Measurements from ENCODE around the gene RNF149.
"Not testable (repeated sequence)": the region's sequence is repeated elsewhere in the genome, so short reads cannot be mapped to it uniquely, and the experiment has no call there.

The RNF149 gene

DNA sequence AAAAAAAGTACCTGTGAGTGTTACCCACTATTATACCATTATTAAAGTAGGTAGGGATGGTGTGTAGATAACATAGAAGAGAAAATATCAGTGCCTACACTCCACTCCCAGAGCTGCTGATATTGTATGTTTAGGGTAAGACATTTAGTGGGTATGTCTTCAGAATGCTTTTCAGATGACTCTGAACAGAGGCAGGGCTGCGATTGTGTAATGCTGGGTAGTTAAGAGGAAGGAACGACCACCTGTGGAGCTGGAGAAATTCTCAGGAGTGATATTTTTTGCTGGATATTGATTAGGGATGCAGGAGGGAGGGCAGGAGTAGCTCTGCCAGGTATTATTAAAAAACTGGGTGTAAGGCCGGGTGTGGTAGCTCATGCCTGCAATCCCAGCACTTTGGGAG is 53.0 kb downstream of the RNF149 start:
- DNase-seq (ENCODE audit: low read depth in 2 of 2), result no peak

DNA sequence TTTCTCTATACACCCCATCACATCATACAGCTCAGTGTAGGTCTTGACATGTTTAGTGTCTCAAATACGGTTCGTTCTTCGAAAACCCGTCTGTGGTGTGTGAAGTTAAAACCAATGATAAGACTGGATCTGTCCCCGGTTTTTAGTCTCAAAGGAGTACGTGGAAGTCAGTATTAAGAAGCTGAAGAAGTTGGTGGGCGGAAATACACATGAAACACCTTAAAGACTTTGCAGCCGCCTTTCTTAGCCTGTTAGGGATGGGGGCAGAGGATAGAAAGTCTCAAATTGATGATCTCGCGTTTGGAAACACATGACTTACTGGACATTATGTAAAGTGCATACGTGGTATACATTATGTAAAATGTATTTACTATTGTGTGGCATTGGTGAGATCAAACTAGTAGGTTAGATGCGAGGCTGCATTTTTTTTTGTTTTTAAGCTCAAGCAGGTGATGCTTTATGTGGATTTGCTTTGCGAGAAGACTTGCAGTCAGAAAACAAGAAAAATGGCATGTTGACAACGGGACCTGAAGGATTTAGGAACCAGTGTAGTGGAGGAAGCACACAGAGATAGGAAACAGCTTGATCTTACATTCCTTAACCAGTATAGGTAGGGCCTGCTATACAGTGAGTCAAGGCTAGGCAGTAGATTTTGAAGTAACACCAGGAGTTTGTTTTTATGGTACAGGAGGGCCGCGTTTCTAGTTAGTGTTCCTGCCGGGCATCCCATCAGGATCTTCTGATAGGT is 54.6 kb downstream of the RNF149 start:
- no peak for DNase-seq (ENCODE audit: low read depth in 2 of 2)

DNA sequence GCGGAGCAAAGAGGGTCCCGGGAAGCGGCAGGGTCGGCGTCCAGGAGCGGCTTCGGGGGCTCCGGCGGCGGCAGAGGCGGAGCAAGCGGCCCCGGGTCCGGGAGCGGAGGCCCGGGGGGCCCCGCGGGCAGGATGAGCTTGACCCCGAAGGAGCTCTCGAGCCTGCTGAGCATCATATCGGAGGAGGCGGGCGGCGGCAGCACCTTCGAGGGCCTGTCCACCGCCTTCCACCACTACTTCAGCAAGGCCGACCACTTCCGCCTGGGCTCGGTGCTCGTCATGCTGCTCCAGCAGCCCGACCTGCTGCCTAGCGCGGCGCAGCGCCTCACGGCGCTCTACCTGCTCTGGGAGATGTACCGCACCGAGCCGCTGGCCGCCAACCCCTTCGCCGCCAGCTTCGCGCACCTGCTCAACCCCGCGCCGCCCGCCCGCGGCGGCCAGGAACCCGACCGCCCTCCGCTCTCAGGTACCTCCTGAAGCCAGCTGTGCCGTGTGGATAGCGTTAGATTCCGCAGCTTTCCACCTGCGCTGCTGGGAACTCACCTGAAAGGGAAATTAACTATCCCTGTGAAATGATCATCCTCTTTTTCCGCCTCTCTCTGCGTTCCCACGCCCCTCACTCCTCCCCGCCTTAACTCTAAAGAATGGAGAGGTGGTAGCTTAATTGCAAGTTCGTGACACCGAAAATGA is 55.3 kb downstream of the RNF149 start:
- DNase-seq (ENCODE audit: low read depth in 2 of 2), result peak; percentile 51 to 62

DNA sequence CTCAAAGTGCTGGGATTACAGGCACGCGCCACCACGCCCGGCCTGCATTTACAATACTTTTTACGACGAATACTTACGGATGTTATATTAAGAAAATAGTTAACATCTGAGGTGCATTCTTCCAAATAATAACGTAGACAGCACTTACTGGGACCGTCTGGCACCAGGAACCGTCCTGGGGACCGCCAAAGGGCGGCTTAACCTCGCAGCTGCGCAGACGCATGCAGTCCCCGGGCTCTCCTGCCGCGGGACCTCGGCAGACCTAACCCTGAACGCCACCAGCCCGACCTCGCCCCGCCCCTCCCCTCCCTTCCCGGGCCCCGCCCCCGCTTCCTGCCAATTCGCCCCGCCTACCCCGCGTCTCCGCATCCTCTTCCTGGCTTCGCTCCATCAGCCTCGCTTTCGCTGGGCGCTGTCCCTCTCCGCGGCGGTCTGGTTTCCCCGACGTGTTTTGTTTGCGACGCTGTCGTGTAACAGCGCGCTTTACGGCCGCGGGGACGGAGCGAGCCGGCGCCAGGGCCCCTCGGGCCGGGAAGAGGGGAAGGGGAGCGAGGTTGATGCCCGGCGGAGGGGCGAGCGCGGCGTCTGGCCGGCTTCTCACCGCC is 56.0 kb downstream of the RNF149 start, which contains the start of gene CNOT11:
TSS of gene CNOT11 (plus strand) at position 479 of the 605 bp plus-strand sequence. CDS start at position 558, 79 bp downstream.
- peak; percentile 99 for DNase-seq (ENCODE audit: low read depth in 2 of 2)

DNA sequence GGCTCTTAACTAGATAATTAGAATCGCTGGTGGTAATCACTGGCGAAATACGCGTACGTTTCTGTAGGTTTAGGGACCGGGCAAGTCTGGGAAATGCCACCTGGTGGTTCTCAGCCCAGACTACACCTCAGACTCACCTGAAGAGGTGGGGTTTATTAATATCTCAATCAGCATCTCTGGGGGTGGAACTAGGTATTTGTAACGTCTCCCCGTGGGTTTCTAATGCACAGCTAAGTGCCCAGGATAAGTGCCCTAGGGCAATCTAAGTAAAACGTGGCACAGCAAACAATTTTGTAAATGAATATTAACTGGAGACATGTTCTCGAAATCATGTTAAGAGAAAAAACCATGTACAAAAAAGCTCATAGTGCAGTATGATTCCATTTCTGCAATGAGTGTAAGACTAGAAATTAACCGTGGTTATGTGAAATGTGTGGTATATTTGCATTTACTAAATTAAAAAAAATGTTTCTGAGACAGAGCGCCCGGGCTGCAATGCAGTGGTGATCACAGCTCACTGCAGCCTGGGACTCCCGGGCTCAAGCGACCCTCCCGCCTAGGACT is 56.6 kb downstream of the RNF149 start:
- no peak for DNase-seq (ENCODE audit: low read depth in 2 of 2)

DNA sequence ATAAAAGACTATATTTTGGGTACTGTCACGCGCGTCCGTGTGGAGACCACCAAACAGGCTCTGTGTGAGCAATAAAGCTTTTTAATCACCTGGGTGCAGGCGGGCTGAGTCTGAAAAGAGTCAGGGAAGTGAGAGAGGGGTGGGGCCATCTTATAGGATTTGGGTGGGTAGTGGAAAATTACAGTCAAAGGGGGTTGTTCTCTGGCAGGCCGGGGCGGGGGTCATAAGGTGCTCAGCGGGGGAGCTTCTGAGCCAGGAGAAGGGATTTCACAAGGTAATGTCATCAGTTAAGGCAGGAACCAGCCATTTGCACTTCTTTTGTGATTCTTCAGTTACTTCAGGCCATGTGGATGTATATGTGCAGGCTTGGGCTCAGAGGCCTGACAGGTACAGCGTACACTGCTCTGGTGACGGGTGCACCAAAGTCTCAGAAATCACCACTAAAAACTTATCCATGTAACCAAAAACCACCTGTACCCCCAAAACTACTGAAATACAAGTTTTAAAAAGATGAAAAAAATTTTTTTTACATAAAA is 57.2 kb downstream of the RNF149 start:
- DNase-seq (ENCODE audit: low read depth in 2 of 2), result not testable (repeated sequence)

DNA sequence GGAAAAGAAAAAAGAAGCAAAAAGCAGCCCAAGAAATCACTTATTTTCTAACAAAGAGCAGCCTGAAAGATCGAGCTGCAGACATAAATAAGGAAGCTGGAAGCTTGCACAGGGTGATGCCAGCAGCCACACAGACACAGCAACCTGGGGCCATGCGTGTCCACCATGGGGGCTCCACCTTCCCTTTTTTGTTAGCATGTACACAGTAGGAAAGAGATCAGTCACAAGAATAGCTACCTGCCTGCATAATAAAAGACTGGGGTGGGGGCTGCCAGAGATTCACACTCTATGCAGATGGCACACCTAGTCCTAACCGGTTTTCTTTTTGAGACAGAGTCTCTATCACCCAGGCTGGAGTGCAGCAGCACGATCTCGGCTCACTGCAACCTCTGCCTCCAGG is 58.7 kb downstream of the RNF149 start:
- no peak for DNase-seq (ENCODE audit: low read depth in 2 of 2)

DNA sequence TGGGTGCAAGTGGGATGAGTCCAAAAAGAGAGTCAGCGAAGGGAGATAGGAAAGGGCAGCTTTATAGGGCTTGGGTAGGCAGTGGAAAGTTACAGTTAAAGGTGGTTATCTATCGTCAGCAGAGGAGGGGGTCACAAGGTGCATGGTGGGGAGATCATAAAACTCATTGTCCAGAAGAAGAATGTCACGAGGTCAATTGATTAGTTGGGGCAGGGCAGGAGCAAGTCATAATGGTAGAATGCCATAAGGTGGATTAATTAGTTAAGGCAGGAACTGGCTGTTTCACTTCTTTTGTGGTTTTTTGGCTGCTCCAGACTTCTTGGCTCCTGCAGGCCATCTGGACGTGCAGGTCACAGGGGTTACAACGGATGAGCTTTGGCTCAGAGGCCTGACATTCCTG is 59.7 kb downstream of the RNF149 start:
- DNase-seq (ENCODE audit: low read depth in 2 of 2), result not testable (repeated sequence)

DNA sequence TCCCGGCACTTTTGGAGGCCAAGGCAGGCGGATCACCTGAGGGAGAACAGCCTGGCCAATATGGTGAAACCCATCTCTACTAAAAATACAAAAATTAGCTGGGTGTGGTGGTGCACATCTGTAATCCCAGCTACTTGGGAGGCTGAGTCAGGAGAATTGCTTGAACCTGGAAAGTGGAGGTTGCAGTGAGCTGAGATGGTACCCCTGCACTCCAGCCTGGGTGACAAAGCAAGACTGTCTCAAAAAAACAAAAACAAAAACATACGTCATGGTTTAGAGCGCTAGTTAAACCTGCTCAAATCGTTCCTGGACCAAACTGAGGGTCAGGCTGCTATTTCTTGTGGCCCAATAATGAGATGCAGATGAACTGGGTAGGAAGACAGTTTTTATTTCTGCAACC is 63.0 kb downstream of the RNF149 start:
- not testable (repeated sequence) for DNase-seq (ENCODE audit: low read depth in 2 of 2)

DNA sequence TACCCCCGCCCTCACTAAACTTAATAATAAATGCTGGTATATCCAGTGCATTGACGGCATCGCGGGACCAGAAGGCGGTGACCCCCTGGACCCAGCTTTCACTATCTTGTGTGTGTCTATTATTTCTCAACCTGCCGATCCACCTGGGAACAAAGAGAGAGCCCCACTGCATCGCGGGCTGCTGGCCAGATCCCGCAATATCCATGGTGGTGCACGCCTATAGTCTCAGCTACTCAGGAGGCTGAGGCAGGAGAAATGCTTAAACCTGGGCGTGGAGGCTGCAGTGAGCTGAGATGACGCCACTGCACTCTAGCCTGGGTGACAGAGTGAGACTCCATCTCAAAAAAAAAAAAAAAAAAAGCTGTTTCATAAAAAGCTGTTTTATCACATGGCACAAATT is 63.6 kb downstream of the RNF149 start:
- DNase-seq (ENCODE audit: low read depth in 2 of 2), result not testable (repeated sequence)

DNA sequence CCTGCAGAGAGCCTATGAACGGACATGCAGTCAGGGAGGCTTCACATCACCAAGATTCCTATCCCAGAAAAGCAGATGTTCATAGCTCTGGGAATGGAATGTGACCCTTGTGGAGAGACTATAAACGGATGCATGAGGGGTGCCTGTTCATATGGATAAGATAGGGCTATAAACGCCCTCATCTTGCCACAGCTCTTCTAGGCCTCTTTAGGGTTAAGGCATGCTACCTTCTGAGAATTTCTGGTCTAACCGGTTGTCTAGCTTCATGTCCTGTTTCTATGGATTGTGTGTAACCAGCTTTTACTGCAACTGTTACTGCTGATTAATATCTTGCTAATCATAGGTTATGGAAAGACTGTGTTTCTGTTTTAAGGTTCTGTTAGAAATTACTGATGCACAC is 64.1 kb downstream of the RNF149 start:
- DNase-seq (ENCODE audit: low read depth in 2 of 2), result not testable (repeated sequence)

DNA sequence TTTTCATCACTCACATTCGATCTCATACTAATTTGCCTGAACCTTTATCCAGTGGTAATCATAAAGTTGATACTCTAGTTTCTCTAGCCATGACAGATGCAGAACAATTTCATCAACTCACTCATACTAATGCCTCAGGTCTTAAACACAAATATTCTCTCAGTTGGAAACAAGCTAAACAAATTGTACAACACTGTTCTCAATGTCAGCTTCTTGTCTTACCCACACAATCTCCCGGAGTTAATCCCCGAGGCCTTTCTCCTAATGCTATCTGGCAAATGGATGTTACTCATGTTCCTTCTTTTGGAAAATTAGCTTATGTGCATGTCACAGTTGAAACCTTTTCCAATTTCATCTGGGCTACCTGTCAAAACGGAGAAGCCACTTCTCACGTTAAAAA is 67.3 kb downstream of the RNF149 start:
- DNase-seq (ENCODE audit: low read depth in 2 of 2), result no peak

DNA sequence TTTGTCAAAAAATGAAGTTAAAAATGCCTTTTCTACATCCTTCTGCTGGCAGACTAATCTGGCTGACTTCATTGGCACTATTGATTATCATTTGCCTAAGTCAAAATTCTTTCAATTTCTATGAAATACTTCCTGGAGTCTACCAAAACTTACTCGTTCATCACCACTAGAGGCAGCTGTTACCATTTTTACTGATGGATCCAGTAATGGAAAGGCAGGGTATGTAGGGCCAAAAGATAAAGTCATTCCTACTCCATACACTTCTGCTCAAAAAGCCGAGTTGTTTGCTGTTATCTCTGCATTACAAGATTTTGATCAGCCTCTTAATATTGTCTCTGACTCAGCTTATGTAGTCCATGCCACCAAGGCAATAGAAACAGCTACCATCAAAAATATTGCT is 67.8 kb downstream of the RNF149 start:
- not testable (repeated sequence) for DNase-seq (ENCODE audit: low read depth in 2 of 2)

DNA sequence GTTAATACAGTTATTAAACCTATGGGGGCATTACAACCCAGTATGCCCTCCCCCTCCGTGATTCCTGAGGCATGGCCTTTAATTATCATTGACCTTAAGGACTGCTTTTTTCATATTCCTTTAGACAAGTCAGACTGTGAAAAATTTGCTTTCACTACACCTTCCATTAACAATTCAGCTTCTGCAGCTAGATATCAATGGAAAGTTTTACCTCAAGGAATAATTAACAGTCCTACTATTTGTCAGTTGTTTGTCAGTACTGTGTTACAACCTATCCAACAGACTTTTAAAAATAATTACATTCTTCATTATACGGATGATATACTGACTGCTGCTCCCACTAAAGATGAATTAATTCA is 68.8 kb downstream of the RNF149 start:
- not testable (repeated sequence) for DNase-seq (ENCODE audit: low read depth in 2 of 2)

DNA sequence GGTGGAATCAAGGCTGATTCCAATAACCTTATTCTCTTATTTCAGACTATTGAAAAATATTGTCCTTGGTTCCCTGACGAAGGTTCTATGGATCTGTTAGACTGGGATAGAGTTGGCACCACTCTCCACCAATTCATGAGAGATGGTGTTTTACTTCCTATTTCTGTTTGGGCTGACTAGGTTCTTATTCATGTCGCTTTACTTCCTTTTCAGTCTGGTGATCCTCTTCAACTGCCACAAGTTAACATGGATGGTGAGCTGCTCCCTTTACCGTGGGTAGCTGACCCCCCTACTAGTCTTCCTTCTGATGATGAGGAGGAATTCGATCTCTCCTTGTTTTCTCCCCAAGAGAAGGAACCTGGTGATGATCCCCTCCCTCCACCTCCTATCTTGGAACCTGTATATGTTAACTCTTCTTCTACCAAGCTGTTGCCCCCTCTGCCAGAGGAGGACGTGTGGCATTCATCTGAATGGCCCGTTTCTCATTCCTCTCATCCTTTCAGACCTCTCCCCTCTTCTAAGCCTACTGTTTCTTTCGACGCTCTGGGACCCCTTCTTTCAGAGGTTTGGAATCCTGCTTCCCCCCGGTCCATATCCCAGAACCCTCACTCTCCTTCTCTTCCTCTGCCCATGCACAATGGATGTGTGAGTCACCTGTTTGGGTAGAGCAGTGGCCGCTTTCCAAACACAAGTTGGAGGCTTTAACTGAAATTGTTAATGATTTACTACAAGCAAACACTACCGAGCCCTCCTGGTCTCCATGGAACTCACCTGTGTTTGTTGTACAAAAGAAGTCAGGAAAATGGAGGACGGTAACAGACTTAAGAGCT is 69.4 kb downstream of the RNF149 start:
- no peak for DNase-seq (ENCODE audit: low read depth in 2 of 2)

DNA sequence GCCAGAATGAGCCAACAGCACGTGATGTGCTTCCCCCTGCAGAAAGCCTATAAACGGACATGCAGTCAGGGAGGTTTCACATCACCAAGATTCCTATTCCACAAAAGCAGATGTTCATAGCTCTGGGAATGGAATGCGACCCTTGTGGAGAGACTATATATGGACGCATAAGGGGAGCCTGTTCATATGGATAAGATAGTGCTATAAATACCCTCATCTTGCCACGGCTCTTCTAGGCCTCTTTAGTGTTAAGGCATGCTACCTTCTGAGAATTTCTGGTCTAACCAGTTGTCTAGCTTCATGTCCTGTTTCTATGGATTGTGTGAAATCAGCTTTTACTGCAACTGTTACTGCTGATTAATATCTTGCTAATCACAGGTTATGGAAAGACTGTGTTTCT is 70.6 kb downstream of the RNF149 start:
- not testable (repeated sequence) for DNase-seq (ENCODE audit: low read depth in 2 of 2)

DNA sequence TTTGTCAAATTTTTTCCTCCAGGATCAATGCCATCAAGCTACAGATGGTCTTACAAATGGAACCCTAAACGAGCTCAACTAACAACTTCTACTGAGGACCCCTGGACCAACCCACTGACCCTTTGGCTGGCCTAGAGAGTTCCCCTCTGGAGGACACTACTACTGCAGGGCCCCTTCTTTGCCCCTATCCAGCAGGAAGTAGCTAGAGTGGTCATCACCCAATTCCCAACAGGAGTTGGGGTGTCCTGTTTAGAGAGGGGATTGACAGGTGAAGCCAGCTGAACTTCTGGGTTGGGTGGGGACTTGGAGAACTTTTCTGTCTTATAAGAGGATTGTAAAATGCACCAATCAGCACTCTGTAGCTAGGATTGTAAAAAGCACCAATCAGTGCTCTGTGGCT is 72.5 kb downstream of the RNF149 start:
- DNase-seq (ENCODE audit: low read depth in 2 of 2), result not testable (repeated sequence)

DNA sequence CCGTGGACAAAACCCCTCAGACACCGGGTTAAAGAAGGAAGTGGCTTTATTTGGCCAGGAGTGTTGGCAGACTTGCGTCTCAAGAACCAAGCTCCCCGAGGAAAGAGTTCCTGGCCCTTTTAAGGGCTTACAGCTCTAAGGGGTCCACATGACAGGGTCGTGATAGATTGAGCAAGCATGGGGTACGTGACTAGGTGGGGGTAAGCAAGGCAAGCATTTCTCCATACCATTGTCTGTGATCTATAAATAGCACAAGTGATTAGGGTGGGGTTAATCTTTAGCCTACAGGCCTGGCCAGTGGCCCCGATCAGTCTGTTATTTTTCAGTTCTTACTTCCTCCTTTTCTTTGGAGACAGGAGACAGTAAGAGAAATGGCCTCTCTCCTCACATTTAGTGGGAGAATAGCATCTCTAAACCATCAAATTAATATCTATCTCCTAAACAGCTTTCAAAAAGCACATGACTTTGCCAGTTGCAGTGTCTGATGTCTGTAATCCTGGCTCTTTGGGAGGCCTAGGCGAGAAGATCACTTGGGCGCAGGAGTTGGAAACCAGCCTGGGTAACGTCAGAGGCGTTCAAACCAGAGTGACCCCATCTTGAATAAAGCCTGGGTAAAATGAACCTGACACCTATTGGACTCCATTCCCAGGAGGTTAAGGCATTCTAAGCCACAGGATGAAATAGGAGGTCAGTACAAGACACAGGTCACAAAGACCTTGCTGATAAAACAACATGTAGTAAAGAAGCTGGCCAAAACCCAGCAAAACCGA is 74.1 kb downstream of the RNF149 start:
- no peak for DNase-seq (ENCODE audit: low read depth in 2 of 2)

DNA sequence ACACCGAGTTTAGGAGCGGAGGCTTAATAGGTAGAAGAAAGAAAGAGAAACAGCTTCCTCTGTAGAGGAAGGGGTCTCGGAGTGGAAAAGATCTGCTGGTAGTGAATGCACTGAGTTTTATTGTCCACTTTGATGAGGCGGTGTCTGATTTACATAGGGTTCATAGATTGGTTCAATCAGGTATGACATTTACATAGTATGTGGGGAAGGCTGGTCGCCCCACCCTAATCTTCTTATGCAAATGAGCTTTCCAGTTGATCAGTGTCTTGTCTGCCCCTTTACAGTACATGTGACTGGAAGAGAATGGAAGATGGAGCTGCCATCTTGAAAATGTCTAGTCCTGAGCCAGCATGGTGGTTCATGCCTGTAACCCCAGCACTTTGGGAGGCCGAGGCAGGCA is 75.7 kb downstream of the RNF149 start:
- DNase-seq (ENCODE audit: low read depth in 2 of 2), result no peak

DNA sequence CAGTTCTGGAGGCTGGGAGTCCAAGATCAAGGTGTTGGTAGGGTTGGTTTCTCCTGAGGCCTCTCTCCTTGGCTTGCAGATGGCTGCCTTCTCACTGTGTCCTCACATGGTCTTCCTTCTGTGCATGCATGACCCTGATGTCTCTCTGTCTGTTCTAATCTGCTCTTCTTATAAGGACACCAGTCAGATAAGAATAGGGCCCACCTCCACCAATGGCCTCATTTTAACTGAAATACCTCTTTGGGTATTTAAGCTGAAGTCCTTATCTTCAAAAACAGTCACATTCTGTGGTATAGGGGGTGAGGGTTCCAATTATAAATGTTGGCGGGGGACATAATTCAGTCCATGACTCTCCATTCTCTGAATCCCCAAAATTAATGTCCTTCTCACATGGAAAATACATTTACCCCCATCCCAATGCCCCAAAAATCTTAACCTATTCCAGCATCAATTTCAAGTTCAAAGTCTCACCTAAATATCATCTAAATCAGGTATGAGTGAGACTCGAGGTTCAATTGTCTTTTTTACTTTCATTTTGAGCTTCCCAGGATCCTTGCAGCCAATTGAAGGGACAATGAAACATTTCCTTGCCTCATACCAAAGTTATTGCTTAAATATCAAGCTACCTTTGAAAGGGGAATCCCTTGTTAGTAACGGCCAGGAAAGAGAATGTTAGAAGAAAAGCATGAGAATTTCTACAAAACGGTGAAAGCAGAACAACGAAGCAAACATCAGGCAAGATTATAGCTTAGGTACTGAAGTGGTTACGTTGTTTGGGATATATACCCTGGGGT is 76.4 kb downstream of the RNF149 start:
- DNase-seq (ENCODE audit: low read depth in 2 of 2), result no peak

All from stimulated activated CD4-positive, alpha-beta T cell treated with anti-CD3 and anti-CD28 coated beads, Interleukin-4, amount 100 ng/mL, for 48 hours (primary cell).